HG03432 (cell line): ENCODE results near the gene KCNH8.

Experiments used
- ATAC-seq: cut with Tn5 transposase; IDR thresholded peaks from one replicate; pipeline ENCODE4 v1.9.1; 2021; ENCODE audit warnings: mild to moderate bottlenecking, moderate library complexity; ENCODE audit not compliant: unreplicated experiment

The KCNH8 gene

GRCh38 chr3:19467761-19468160, 319.5 kb downstream of the KCNH8 start:
- ATAC-seq: no peak

- no peak for ATAC-seq
Measured at GRCh38 chr3:19471138-19471537, 322.8 kb downstream of the KCNH8 start.

GRCh38 chr3:19473971-19474580, 325.8 kb downstream of the KCNH8 start:
- ATAC-seq: no peak

- no peak for ATAC-seq
Measured at GRCh38 chr3:19476281-19476680, 328.0 kb downstream of the KCNH8 start.

- ATAC-seq: no peak
Measured at GRCh38 chr3:19485267-19485666, 337.0 kb downstream of the KCNH8 start.

- ATAC-seq: no peak
Measured at GRCh38 chr3:19487386-19487785, 339.1 kb downstream of the KCNH8 start.

GRCh38 chr3:19488939-19489338, 340.6 kb downstream of the KCNH8 start:
- ATAC-seq: no peak

GRCh38 chr3:19489936-19490335, 341.6 kb downstream of the KCNH8 start:
- ATAC-seq: no peak

- ATAC-seq: no peak
Measured at GRCh38 chr3:19506171-19506570, 357.9 kb downstream of the KCNH8 start.

- ATAC-seq: no peak
Measured at GRCh38 chr3:19522305-19522704, 374.0 kb downstream of the KCNH8 start.

- no peak for ATAC-seq
Measured at GRCh38 chr3:19526071-19526470, 377.8 kb downstream of the KCNH8 start.

- no peak for ATAC-seq
Measured at GRCh38 chr3:19527746-19528145, 379.4 kb downstream of the KCNH8 start.

GRCh38 chr3:19531426-19531825, 383.1 kb downstream of the KCNH8 start:
- ATAC-seq: no peak

- peak; percentile 69 for ATAC-seq
Measured at GRCh38 chr3:19539518-19540392, 391.4 kb downstream of the KCNH8 start.

GRCh38 chr3:19540464-19540863, 392.2 kb downstream of the KCNH8 start:
- peak; percentile 49 for ATAC-seq

GRCh38 chr3:19541284-19541683, 393.0 kb downstream of the KCNH8 start:
- no peak for ATAC-seq

GRCh38 chr3:19543212-19543841, 395.0 kb downstream of the KCNH8 start:
- ATAC-seq: peak; percentile 47

GRCh38 chr3:19547665-19548464, 399.6 kb downstream of the KCNH8 start:
- no peak for ATAC-seq

GRCh38 chr3:19559724-19560442, 411.6 kb downstream of the KCNH8 start:
- ATAC-seq: peak; percentile 95

- ATAC-seq: no peak
Measured at GRCh38 chr3:19573644-19574043, 425.3 kb downstream of the KCNH8 start.
